HG03354 (cell line): ENCODE results near the gene CTIF.

Experiments
- ATAC-seq: cut with Tn5 transposase; IDR thresholded peaks from one replicate; pipeline ENCODE4 v1.9.1; 2021; ENCODE audit warnings: mild to moderate bottlenecking; ENCODE audit not compliant: unreplicated experiment, poor library complexity, severe bottlenecking

Gene CTIF

DNA sequence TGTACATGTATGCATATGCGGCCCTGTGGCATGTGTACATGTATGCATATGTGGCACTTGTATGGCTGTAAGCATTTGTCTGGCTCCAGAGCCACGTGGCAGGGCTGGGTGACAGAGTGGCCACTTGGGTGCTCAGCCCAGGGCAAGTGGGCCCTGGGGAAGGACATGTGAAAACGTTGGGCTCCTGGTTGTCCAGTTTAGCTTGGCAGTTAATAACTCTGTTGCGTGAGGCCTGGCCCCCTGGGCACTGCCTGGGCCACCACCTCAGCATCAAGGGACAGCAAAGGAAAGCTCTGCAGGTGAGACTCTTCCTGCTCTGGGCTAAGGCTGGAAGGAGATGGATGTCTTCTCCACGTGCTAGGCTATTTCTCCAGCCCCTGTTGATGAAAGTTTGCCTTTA lies 119.9 kb downstream of the CTIF start:
- ATAC-seq, result no peak

DNA sequence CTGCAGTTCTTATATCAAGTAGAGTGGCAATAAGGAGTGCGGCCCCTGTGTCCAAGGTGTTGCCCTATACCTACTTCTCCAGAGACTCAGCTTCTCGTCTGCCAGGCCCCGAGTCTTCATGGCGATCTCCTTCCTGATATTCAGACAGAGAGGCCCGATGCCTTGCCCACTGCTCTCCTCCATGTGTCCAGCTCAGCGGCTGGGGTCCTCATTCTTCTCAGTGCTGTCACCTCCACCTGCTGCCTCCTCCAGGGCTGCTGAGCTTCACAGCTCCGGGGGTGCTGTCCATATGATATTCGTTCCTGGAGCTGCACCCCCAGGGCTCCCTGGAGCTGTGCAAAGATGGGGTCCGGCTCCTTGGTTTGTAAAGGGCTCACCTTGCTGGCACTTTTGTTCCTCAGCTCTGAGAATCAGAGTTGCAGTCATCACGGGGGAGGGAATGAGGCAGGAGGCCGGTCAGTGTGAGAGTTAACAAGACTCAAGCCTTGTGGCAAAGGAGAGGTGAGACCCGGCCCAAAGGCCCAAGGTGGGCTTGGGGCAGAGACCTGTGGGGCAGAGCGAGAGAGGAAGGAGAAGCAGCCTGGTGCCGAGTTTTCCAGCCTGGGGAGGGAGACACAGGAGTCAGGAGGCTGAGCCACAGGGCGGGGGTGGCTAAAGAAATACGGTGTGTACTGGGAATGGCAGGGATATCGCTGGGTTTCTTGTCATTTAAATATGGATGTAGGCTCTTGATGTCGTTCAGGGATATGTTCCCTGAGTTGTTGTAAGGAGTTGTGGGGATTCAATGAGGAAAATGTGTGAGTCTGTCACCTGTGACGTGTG lies 120.6 kb downstream of the CTIF start:
- no peak for ATAC-seq

DNA sequence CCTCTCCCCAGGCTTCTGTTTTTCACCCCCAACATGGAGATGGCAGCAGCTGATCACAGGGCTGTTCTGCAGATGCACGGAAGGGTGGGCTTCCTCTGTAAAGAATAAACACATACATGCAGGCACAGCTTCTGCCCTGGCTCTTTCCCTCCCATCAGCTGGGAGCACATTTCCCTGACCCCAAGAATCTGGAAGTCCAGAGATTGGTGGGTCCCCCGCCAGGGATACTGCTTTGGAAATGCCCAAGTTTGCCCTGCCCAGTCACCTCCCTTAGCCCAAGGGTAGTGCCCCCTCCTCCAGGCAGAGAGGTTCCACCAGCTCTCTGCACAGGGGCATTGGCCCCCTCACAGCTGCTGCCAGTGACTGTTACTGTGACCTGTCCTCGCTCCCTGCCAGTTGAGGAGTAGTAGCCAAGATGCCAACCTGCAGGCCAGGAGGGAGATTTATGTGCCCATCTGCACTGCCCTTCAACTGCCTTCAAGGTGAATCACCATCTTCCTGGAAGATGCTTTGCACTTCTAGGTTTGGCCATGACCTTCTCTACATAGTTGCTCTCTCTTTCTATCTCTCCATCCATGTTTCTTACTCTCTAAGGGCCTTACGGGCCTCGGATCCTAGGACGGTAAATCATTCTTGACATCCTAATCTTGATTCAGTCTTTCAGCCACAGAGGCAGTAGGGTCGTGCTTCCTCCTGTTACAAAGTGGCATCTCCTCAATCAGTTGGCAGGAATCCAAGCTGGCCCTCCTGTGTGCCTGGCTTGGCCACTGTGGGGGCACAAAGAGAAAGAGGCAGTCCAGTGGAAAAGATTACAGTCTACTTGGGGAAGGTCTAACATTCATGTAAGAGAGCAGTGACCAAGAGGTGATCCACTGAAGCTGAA lies 121.8 kb downstream of the CTIF start:
- no peak for ATAC-seq

DNA sequence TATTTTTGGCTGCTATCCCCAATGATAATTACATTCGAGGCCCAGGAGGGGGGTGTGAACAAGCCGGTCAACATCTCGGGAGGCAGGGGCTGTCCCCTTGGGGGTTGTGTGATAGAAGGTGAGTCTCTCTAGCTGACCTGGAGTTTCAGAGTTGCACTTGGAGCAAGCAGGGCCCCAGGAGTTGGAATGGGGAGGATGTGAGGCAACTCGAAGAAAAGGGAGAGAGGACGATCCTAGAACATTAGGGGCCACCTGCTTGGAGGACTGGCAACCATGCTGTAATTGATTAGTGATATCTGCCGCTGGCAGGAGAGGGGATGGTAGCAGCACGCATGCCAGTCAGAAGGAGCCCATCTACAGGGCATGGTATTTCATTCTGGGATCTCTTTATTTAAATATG lies 122.6 kb downstream of the CTIF start:
- no peak for ATAC-seq

DNA sequence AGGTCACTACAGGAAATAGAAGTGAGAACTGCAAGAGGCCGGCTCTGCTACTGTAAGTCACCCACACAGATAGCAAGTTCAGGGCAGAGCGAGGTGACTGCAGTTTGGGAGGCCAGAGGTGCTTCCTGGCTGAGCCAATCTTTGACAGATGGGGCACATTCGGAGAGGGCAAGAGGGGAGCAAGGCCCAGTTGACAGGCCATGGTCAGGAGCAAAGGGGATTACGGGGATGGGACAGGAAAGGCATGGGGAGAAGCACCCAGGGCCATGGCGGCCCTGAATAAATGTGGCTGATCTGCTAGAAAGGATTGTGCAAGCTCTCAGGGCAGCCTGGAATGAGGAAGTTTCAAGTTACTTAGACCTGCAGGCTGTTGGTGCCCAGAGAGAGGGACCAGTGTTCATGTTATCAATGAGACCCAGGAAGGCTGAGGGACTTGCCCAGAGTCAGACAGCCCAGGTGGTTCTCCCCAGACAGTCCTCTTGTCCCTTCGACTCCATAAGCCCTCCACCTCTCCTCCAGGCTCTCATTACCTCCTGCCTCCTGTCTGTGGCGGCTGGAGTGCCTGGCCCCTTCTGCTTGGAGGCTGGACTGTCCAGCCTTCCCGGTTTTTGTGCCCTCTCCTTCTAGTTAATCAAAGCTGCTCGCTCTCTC lies 123.3 kb downstream of the CTIF start:
- no peak for ATAC-seq

DNA sequence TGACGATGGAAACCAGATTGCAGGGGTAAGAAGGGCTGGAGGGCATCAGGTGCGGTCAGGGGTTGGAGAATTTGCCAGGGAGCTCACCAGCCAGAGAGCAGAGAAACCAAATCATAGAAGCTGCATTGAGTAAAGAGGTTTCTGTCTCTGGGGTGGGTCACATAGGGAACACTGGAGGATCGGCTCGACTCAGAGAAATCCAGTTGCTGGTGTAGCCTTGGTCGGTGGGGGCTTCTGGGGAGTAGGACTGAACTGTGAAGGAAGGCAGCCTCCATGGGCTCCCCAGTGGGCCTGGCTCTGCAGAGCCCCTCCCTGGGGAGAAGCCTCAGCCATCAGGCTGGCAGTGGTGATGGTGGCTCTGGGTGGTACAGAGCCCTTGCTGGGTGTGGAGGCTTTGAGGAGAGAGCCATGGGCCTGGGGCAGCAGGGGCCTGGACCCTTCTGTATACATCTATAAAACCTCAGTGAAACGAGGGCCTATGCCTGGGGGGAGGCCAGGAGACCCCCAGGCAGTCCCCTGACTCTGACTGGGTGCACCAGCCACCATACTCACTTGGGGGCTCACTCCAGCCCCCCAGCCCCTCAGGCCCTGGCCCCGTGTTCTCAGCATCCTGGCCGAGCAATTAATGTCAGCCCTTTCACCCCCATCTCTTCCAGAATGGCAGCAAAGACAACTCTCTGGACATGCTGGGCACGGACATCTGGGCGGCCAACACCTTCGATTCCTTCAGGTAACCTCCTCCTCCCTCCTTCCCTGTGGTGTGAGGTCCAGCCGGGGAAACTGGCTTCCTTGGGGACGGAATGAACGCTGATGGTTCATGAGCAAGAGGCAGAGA lies 124.5 kb downstream of the CTIF start:
- ATAC-seq, result no peak

DNA sequence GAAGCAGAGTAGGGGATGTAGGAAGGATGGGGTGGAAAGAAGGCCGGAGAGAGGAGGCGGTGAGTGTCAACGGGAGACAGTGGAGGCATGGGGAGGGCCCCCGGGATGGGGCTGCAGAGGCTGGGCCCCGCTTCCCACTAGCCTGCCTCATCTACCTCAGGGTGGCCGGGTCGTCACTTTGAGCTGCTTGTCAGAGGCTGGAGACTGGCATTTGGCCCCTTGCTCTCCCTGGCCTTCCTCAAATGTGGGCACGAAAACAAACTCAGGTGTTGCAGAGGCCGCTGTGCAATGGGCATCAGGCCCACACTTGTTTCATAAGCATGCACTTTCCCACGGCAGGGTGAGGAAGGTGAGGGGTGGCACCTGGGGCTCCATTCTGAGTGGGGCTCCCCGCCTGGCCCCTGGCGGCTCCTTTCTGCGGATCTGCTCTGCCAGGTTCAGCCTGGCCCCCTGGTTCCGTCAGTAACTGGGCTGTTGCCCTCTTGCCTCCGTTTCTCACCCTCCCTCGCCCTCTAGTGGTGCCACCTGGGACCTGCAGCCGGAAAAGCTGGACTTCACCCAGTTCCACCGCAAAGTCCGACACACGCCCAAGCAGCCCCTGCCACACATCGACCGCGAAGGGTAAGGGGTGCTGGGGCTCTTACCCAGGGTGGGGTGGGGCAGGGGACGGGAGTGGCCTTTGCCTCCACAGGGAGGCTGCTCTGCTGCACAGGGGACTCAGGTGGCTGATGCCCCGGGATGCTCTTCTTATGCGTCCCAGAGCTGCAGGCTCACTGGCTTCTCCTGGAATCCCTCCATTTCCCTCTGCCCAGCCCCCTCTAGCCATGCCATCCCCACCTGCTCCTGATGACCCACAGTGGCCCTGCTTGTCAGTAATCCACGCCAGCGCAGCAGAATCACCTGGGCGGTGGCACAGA lies 125.4 kb downstream of the CTIF start:
- ATAC-seq, result no peak

DNA sequence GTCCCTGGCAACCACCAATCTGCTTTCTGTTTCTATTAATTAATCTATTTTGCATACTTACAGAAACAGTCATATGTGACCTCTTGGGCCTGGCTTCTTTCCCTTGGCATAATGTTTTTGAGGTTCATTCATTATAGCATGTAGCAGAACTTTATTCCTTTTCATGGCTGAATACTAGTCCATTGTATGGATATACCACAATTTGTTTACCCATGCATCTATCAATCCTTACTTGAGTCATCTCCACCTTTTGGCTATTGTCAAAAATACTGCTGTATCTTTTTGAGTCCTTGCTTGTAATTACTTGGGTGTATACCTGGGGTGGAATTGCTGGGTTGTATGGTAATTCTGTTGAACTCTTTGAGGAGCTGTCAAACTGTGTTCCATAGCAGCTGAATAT lies 126.8 kb downstream of the CTIF start:
- ATAC-seq, result no peak

DNA sequence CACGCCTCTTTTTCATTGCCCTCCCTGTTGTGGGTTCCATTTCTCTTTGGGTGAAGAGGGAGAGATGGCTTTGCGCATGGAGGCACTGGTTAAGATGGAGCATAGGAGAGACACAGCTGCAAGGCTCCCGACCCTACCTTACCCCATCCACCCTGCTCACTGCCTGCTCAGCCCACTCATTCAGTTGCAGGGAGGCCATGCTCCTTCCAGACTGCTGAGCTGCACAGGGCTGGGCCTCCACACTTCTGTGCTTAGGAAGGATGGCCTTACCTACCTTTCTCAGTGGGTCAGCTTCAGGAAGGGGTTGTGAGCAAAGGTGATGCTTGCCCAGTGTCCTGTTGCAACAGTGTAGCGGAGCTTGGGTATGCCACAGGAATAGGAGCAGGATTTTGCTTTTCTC lies 127.8 kb downstream of the CTIF start:
- no peak for ATAC-seq

DNA sequence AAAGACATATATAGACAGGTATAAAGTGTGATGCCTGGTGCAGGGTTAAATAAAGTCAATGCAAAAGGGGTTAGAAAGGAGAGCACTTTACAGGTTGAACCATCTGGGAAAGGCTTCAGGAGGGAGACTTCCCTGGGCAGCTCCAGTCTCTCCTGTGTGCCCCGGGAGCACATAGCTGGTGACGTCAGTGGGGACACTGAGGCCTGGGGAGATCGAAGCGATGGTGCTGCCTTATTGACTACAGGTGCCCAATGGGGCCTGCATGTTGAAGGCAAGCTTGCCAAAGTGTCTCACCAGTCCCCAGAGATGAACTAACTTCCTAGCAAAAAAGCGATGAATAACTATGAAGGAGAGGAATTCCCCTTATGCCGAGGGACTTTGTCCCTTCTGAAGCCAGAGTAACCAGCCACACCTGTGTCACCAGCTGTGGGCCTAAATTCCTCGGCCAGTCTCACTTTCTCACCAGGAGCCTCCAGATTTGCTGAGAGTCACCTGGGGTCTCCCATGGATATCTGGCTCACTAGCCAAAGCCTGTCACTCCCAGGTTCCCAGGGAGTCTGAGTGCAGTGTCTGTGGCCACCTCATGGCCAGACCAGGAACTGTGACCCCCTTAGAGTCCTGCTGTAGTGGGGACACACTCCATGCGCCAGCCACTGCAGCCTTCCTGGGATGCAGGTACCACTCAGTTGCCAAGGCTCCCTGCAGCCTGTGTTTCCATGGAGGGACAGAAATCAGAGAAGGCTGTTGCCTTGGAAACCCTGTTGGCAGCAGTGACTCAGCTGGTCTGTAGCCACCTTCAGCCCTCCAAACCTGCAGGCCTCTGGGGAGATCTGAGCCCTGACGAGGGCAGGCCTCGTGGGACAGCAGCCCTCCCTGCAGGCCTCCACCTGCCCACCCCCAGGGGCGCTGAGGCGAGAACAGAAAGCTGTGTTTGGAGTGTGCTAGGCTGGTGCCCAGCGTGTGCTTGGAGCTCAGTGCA lies 128.7 kb downstream of the CTIF start:
- peak; percentile 60 for ATAC-seq

DNA sequence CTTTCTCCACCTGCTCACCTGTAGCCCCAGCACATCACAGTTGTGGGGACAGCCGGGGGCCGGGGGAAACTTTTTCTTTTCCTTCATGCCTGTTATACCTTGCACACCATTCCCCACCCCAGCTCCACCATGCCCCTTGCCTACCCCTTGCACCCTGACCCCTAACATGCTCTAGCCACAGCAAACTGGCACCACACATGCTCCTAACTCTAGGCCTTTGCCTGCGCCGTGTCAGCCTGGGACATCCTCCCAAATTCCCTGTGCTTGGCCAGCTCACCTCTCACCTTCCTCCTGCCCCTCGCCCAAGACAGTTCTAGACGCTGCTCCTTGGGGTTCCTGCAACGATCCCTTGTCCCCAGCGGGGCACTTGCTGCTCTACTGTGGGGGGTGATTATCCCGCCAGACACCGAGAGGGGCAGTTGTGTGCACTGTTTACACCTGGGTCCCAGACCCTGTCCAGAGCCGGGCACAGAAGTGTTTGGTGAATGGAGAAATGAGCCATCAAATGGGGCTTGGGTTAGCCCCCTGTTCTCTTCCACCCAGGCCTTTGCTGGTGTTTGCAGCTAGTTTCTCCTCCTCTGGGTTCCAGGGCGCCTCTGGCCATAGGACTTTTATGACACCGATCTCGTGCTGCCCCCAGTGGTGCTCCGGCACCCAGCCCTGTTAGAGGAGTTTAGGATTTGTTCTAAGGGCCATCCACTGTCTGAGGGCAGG lies 129.8 kb downstream of the CTIF start:
- no peak for ATAC-seq

DNA sequence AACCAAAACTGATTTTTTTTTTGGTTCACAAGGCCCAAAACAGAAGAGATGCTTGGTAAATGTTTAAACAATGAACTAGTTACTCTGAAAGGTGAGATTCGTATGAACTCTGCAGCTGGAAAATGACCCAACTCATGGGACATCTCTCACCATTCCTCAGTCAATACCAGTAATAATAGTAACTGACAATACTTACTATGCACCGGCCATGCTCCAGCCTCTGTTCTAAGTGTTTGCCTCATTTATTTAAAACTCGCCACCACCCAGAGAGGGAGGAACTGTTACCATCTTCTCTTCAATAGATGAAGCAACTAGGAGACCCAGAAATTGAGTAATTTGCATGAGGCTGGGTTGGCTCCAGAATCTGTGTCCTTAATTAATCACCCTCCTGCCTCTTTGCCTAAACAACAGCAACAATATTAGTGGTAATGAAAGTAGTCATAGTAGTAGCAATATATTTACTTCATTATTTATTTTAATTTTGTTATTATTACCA lies 130.4 kb downstream of the CTIF start:
- no peak for ATAC-seq

DNA sequence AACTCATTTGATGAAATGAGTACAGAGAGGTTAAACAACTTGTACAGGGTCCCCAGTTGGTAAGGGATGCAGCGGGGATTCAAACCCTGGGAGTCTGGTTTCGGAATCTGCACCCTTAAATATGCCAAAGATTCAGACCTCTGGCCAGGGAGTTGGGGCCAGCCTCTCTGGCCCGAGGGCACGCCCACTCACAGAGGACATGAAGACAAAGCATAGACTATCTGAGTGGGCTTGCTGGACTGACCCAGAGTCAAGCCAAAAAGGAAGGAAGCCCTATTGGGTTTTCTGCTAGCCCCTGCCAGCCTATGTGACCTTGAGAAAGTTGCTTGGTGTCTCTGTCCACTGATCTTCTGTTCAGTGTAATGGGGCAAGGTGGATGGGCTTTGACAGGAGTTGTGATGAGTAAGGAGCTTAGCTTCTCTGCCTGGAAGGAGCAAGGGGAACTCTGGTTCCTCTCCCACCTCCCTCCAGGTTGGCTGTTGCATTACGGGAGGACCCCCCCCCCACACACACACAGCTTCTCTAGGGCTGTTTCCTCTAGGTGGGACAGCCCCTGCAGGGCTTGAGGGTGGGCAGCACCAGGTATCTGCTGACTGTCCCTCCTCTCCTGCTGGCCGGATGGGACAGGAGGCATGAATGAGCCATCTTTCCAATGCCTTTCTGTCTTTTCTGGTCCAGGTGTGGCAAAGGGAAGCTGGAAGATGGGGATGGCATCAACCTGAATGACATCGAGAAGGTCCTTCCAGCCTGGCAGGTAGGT lies 131.3 kb downstream of the CTIF start:
- ATAC-seq, result no peak

DNA sequence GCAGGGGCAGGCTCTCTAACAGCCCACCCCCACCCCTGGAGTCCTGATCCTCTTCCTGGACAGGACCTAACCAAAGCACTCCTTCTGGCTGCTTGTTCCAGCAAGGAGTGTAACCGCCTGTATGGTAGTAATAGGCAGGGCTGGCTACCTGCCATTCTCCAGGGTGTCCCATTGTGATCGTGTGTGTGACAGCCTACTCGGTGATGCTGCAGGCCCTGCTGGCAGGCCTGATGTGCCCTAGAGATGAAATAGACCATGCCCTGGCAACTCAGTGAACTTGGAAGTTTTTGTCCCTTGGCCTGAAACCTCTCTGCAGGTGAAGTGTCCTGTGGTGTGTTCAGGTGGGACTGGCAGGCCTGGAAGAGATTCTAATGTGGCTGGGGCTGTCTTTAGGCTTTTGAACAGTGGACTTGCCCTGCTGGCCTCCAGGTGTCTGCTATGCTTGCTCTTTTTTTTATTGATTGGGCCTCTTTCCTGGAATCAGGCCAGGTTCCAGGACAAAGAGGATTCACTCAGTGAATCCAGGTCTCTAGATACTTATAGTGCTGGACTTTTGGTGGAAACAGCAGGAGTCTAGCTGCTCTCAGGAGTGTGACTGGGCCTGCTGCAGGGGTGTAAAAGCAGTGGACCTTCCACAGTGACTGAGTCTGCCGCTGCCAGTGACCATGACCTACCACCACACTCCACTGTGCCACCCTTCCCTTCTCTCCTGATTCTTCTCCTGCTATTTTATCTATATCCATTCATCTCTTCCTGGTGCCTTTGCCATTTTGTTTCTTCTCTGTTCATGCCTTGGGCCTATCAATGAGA lies 132.1 kb downstream of the CTIF start:
- no peak for ATAC-seq

DNA sequence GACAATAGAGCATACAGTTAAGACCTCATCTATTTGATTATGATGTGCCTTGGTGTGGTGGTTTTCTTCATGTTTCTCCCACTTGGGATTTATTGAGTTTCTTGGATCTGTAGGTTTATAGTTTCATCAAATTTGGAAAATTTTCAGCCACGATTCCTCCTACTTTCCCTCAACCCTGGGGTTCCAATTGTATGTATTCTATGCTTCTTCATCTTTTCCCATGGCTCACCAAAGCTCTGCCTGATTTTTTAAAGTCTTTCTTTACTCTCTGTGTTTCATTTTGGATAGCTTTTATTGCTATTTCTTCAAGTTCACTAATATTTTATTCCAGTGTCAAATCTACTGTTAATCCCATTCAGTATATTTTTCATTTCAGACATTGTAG lies 132.7 kb downstream of the CTIF start:
- no peak for ATAC-seq
